Kasumi-1 (cell line): Measurements from ENCODE around the gene LAMA1.

Experiments
- DNase-seq, 2 experiments: peaks; one replicate each; lab custom pipeline; 2025; lab: John Stamatoyannopoulos, UW

LAMA1 gene

DNA sequence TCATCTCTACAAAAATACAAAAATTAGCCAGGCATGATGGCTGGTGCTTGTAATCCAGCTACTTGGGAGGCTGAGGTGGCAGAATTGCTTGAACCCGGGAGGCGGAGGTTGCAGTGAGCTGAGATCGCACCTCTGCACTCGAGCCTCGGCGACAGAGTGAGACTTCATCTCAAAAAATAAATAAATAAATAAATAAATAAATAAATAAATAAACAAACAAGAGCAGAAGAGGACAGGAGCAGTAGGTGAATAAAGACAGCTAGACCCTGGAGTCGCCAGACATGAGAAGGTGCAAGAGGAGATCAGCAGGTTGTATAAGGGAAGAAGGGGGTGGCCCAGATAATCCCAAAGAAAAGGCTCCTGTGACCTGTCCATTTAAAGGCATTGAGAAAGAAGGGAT lies 12.3 kb downstream of the LAMA1 start:
- no peak for DNase-seq

DNA sequence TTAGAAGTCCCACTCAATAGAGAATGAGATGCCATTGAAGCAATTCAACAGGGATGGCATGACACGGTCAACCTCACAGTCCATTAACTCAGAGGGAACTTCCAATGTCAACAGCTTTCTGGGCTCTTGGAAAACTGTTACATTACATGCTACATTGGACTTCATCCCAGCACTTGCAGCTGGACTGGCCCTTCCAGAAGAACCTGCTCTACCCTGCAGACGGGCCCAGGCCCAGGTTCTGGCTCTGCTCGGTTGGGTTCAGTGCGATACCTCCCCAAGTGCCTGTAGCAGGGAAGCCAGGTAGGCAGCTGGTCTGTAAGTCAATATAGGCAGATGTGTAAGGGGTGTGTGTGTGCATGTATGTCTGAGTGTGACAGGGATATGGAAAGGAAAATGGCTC lies 12.9 kb downstream of the LAMA1 start:
- DNase-seq = no peak

DNA sequence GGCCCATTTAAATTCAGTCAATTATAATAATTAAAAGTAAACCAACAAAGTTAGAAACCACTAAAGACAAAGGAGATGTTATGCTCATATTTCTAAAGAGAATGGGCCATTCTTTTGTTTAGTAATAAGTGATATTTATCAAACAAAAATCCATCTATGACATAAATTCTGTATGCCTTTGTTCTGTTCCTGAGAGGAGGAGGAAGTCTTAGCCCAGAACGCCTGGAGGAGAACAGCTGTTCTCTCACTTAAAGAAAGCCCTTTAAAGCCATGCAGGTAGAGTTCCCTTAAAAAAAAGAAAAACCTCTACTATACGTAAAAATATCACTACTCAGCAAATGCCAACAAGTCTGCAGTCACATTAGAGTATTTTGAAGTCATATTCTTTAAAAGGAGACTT lies 15.5 kb downstream of the LAMA1 start:
- no peak for DNase-seq

DNA sequence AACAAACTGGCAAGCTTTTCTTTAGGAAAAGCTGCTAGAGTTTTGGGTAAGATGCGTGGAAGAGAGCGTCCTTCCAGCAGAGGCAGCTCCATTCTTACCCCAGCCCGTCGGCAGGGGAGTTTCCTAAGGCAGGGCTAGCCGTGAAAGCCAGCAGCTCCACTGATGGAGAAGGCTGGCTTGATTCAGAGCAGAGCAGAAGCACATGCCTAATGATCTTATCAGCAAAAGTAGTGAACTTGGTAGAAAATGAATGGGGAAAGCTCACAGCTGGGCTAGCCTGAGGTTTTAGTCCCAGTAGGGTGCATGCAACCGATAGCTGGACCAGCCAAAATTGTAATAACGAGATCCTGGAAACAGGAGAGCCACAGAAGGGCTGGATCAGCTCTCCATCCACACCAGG lies 20.8 kb downstream of the LAMA1 start:
- no peak for DNase-seq

DNA sequence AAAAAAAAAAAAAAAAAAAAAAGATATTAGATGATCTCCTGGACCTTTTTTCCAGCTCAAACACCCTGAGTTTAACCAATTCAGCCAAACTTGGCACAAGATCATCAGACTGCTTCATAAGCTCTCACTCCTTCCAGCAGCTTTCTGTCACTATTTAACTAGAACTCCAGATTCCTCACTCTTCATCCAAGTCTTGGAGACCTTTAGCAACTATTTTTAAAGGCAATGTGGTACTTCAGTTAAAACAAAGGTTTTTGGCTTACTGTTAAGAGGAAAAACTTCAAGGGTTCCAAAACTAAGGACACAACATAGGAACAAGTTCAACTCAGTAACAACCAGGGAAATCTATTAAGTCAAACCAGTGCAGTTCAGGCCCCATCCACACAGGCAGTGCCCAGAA lies 23.2 kb downstream of the LAMA1 start:
- DNase-seq = no peak

DNA sequence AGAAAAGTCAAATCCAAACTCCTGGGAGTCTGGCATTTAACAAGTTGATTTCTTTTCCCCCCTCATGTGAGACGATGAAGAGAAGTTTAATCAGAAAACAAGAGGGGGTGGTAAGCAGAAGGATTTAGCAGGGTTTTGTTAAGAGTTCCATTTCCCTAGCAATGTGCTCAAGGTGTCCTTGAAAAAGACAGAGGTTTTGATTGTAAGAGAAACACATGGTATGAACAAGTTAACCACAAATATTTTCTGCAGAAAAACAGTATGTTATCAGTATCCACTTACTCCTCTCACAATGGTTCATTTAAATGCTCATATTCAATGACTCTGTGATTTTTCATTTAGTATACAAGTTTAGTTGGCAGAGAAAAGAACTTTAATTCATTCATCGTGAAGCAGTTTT lies 26.8 kb downstream of the LAMA1 start:
- no peak for DNase-seq

DNA sequence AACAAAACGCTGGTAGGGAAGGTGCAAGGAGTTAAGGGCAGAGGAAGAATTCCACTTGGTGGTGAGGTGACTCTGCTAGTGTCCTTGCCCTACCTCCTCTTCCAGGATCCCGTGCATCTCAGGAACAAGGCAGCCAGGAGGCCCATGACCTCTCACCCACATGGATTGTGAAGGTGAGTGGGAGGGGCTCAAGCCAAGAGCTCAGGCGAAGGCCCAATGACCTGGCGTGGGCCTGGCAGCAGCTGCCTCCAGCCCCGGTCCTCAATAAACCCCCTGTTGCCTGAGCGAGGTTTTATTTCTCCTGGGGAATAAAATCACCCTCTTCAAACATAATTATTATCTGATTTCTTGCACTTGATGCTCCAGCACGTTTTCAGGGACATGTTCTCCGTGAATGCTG lies 28.2 kb downstream of the LAMA1 start:
- no peak for DNase-seq

DNA sequence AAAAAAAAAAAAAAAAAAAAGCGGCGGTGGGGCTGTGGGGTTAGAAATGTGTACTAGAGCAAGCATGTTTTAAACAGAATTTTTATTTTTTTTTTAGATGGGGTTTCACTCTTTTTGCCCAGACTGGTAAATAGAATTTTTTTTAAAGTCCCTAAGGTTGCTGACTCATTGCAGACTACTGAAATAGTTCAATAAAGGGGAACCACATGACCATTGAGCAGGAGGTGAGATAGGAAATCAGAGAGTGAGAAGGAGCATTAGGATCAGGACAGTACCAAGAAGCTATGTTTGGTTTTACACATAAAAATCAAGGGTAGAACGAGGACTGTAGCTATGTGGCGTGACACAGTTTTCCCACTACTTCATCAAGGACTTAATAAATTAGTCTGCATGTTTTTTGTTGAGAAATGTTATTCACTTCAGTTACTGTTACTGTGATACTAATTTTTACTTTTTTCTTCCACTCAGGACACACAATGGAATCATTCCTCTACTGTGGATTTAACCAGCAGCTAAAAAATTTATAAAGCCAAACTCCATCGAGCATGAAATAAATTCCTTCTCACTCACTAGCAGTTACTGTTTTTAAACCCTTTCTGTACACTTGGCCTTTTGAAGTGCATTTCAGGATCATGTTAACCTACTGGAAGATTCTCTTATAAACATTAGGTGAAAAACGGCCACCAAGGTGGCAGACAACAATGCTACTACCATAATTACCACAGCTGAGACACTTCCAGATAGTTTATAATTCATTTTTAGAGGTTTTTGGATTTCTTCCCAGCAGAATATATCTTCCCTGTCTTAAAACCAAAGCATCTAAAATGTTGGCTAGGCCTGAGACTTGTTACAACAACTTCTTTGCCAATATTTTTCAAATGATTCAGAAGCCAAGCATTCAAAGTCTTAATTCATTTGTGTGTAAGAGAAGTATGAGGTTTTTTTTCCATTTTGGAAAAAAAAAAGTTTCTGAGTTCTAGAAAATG lies 33.2 kb downstream of the LAMA1 start:
- DNase-seq = no peak

DNA sequence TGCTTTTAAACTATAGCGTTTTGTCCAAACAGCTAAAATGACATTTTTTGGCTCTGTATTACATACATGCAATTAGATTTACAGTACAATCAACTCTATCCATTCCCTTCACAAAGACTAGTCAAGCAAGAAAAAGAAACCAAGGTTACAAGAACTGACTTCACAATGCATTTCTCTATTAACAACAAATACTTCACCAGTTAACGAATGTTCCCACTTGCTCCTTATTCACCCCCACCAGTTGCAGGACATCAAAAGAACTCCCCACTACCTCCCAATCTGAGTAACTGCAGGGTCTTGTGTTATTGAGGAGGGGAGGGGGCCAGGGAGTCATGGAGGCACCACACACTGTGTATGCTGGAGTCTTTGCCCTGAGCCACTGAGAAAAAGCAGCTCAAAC lies 34.9 kb downstream of the LAMA1 start:
- no peak for DNase-seq

DNA sequence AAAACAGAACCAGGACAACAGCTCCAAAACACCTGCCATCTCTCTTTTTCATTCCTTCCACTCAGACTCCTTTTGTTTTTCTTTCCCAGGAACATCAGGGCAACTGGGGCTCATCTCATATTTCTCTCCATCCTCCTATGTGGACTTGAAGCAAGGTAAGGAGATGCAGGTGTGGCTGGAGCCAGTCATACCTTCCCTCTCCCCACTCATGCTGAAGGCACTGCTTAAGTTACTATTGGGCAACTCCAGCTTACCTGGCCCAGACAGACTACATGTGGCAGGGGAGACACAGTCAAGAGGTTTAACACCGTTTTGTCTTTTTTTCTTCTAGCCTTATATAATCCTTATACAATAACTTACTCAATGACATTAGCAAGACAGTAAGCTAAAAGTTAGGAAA lies 38.4 kb downstream of the LAMA1 start:
- no peak for DNase-seq

DNA sequence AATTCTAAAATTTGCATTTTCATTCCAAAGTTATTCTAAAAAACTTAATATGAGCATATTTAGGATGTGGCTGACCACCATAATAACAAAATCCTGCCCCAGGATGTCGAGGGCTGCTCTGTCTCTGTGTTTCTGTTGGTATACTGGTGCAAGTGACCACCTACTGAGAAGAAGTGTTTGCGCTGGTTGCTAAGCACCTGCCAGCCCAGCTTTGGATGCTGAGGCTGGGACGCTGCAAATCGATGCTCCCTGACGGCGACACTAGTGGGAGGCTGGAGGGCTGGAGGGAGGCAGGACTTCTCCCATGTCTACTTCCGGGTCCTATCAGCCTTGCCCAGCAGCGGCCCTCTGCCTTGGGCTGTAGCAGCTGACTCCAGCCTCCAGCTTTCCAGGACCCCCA lies 45.0 kb downstream of the LAMA1 start:
- DNase-seq = no peak

DNA sequence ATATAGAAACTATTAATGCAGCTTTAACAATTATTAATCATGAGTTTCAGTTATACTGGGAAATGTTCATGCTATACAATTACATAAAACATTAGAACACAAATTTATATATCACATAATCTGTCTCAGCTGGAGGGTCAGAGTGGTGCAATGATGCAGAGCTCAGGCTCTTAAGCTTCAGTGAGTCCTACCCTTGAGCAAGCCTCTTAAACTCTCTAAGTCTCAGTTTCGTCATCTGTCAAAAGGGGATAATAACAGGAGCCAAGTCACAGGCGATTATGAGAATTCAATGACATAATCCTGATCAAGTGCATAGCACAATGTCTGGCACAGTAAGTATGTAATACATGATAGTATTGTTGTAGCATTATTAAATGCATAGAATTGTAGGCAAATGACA lies 46.0 kb downstream of the LAMA1 start:
- DNase-seq = no peak

DNA sequence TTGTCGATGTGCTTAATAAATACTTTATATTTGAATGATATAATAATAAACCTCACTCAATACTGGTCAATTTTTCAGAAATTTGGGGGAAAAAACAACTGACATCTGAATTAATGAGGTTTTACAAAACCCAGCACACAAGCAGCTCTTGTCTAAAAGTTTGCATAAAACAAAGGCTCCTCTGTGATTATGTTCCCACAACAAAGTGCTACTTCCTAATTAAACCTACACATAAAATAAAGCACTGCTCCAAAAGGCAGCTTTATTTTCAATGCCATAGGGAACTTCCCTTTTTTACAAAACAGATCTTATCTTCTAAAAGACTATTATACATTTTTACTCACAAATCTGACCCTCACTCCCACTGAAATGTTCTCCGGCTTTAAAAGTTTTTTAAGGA lies 47.1 kb downstream of the LAMA1 start:
- DNase-seq = no peak

DNA sequence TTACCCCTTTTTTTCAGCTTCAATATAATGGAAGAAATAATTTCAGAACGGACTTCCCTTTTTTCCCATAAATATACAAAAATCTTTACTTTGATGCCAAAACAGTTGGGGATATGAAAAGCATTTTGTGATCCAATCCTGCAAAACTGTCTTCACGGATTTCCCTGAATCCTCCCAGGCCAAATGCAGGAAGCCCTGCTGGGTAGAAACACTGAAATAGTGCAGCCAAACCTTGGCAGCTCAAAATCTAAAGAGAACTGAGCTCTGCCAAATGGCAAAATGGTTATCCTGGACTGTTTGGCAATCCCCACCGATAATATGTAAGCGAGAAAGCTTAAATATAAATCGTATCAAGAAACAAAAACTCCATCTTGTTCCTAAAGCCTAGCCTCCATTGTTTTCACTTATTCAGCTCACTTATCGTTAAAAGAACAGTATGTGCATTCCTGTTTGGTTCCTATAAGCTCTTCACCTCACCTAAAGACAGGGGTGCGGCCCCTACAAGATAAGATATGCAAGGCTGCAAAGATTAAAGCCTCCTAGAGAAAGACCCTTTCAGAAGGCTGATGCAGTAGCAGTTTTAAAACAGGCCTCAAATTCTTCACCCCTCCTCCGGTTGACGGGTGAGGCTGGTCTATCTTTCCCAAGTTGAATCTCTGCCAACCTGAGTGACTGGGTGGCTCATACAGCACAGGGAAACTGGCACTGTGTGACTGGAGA lies 48.6 kb downstream of the LAMA1 start:
- DNase-seq = no peak

DNA sequence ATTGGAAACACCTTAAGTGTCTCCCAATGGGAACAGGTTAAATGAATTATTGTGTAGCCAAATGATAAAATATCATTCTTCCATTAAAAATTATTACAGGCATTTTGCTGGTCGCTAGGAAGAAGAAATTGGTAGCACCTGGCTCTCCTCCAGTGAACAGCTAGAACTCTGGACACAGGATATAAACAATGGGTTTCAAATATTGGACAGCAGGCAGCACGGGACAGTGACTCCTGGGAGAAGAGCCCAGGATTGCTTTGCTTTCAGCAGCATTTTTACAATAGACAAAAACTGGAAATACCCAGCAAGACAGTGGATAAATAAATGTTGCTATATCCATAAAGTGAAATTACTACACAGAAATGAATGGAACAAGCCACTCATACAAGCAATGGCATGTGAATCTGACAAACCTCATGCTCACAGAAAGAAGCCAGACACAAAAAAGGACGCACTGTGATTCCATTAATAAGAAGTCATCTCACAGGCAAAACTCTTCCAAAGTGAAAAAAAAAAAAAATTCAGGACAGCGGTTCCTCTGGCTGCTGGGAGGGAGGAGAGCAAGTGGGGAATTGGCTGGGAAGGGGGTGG lies 50.5 kb downstream of the LAMA1 start:
- DNase-seq = no peak

DNA sequence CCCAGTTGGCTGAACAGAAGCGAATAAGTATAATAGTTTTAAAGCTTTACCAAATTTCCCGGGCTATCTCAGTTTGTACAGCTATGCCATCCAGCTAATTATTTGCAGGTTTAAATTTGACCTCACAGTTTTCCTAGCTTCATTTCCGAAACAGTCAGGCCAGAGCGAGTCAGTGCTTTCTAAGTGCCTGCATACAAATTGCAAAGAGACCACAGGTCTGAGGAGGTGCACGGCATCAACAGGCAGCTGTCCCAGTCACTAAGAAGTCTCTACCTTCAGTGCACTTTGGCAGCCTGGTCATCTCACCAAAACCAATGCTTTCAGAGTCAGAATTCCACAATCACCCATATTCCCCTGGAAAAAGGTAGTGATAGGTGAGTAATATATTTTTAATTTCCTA lies 51.9 kb downstream of the LAMA1 start:
- no peak for DNase-seq

DNA sequence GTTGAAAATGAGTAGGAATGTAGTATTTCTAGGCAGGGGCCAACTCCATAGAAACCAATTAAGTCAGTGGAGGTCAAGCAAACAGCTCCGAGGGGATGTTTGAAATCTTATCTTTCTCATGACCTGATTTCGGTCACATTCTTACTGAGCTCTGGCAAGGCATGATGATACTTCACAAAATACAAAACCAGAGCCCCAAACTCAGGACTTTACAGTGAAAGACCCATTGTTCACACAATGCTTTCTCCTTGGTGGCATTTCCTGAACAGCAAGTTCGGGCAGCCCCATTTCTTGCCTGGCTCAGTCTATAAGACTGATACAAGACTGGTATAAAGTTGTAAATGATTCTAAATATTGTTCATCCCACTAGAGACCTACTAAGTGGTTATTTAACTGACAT lies 53.3 kb downstream of the LAMA1 start:
- no peak for DNase-seq

DNA sequence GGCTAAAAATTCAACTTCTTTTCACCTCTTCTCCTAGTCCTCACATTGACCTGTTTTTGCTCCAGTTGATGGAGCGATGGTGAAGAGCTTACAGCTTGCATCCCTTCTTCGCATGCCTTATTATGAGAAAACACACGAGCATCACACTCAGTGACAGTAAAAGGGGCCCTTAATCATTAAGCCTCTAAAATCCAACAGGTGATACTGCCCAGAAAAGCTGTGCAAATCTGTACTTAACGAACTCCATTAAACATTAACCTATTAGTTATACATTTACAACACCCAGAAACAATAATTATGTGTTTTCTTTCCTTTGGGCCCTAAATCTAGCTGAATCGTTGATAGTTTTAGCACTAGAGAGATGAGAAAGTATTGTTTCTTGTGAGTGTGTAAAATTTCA lies 54.8 kb downstream of the LAMA1 start:
- no peak for DNase-seq

DNA sequence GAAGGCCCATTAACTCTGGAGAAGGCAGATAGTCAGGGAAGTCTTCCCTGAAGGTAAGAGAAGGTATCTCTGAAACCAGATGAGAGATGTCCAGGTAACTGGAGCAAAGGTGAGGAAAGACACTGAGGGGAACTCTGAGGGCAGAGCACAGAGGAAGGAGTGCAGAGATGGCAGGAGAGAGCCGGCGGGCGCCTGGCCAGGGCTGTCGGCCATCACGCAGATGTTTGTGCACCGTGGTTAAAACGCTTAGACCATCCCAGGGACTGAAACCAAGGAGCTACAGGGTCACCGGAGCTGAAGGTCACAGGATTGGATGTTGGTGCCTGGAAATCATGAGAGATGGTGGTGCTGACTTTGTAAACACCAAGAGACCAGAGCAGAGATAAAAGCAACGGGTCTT lies 55.4 kb downstream of the LAMA1 start:
- DNase-seq = no peak

DNA sequence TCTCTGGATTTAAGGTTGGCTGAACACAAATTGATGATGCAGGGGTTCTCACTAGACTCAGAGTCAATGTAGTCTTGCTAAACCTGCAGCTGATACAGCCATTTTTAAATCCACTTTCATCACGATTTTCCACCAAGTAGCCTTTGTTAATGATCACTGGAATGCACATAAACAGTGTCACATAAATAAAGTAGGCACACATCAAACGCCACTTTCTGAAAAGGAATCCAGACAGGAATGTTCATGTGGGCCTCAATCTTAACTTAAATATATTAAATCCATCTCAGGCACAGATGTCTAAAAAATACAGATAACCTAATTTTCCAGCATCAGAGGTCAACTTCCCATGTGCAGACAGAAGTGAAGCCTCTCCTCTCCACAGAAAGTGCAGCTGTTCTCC lies 58.3 kb downstream of the LAMA1 start:
- no peak for DNase-seq

DNA sequence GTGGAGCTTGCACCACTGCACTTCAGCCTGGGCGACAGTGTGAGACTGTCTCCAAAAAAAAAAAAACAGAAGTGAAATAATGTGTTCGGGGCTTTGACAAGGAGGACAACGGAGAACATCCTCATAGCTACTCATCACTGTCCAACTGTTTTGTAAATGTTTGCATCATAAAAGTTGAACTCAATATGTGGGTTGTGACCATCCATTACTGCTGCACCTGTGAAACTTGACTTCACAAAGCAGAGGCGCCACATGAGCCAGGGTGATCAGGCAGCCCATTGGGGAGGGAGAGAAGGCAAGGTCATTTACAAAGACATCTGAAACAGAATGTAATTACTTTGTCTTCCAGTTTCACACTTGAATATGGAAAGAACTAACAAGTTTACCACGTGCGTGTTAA lies 61.6 kb downstream of the LAMA1 start:
- no peak for DNase-seq

DNA sequence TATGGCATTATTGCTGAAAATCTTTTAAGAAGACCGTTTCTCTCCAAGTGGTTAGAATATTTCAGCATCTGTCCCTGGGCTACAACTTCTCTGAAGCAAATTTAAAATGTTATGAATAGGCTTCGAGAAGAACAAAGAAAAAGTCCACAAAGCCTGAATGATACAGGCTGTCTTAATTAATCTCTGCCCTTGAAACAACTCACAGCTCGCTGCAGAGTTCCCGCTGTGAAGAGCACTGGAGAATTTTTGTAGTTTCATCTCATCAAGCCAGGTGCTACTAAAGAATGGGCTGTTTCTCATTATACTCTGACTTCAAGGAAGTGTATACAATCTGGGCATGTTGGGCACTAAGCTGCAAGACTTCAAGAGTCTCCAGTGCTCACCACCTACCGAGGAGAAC lies 67.6 kb downstream of the LAMA1 start:
- no peak for DNase-seq

DNA sequence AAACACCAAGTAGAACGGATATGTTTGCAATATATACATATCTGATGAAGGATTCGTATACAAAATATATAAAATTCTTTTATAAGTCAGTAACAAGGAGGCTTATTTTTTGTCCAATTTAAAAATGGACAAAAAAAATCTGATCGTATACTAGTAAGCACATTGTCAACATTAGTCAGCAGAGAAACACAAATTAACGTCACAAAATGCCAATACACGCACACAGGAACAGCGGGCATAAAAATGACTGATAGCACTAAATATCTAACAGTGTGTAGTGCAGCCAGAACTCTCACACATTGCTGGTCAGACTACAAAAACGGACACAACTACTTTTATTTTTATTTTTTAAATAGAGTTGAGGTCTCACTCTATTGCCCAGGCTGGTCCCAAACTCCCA lies 69.5 kb downstream of the LAMA1 start:
- no peak for DNase-seq
